WI38 (cell line): ENCODE data around the gene ZNHIT3.

Experiments
- H3K4me3 ChIP-seq: 2 replicates; pipeline ENCODE4 v1.5.1; 2011; ENCODE audit warnings: low read depth, mild to moderate bottlenecking, control low read depth, low read length
- TF ChIP-seq, protein P1 (sequence below): IDR thresholded peaks from 2 replicates; pipeline ENCODE4 v1.5.1; 2012; ENCODE audit warnings: low read depth, mild to moderate bottlenecking, control low read depth, low read length

ZNHIT3 gene

DNA sequence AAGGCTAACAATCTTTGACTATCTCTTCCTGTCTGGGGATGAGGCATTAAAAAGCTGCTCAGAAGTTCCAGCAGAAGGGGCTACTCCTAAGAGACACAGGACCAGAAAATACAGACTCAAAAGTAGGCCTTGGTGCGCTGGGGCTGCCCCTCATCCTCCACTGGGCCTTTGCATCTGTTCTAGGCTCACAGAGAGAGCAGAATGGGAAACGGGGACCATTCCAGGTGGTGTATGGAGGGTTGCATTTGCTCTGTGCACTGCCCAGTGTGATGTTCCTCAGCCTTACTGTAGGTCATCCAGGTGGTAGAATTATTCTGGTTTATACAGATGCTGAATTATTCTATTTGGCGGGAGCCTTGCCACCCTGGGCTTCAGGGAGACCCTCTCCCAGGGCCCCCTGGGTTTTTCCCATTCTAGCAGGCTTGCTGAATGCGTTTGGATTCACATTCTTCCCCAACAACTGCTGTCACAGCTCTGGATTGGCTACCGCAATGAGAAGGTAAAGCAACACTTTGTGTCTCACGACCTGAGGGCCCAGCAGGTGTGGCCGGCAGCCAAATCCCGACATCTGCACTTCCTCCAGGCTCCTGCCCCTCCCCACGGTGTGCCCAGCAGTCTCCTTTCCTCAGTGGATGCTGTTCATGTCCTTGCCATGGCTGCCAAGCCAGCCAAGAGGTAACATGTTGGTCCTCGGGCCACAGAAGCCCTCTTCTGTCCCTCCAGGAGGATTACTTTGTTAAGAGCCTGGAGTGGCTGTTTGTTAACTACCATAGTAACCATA lies 25.0 kb upstream of the ZNHIT3 start:
- no peak overlapping the region for H3K4me3 ChIP-seq
- TF ChIP-seq, protein P1, sequence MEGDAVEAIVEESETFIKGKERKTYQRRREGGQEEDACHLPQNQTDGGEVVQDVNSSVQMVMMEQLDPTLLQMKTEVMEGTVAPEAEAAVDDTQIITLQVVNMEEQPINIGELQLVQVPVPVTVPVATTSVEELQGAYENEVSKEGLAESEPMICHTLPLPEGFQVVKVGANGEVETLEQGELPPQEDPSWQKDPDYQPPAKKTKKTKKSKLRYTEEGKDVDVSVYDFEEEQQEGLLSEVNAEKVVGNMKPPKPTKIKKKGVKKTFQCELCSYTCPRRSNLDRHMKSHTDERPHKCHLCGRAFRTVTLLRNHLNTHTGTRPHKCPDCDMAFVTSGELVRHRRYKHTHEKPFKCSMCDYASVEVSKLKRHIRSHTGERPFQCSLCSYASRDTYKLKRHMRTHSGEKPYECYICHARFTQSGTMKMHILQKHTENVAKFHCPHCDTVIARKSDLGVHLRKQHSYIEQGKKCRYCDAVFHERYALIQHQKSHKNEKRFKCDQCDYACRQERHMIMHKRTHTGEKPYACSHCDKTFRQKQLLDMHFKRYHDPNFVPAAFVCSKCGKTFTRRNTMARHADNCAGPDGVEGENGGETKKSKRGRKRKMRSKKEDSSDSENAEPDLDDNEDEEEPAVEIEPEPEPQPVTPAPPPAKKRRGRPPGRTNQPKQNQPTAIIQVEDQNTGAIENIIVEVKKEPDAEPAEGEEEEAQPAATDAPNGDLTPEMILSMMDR: no peak

DNA sequence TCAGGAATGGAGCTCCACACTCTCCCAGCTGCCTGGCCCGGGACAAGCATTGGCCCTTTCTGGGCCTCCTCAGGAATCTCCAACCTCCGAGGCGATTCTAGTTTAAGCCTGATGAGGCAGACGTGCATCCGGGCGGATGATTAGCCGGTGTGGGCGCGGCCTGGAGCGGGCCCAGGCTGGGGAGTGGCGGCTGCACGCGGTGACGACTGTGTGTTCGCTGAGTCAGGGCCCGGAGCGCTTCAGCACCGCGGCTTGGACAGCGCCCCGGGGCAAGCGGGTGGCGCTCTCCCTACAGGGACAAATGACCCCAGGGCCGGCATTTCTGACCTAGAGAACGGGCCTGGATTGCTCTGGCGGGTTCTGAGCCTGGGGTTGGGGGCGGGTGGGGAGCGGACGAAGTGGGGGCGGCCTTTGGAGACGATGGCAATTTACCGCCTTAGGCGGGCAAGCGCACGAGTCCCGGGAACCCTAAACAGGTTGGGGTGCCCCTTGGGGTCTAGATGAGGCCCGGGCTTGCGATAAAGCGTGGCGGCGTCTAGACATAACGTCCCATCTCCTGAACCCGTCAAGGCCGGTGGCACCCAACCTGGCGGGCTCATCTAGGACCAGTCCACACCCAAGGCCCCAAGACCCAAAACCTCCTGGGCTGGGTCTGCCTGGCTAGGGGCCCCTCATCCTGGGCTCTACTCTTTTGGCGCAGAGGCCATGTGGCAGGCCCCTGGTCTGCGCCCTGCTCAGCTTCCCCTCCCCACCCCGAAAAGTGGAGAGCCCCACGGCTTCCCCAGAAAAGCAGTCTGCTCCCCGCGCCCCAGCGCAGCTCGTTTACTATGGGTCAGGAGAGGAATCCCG lies 22.3 kb upstream of the ZNHIT3 start:
- H3K4me3 ChIP-seq: no peak overlapping the region
- TF ChIP-seq, protein P1: no peak

DNA sequence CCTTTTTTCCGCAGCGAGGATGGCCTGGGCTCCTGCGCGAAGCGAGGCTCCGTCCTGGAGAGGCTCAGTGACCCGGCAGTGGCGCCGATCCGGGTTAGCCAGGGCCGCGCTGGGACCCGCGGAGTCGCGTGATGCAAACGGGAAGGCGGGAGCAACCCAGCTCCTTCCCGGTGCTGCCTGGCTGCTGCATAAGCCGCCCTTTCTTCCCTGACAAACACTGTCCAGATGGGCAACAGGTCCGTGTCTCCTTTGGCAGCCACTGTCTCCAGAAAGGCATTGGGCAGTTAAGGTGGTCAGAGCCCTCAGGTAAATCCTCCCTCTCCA lies 21.8 kb upstream of the ZNHIT3 start:
- TF ChIP-seq, protein P1: no peak
- H3K4me3 ChIP-seq: no peak overlapping the region

DNA sequence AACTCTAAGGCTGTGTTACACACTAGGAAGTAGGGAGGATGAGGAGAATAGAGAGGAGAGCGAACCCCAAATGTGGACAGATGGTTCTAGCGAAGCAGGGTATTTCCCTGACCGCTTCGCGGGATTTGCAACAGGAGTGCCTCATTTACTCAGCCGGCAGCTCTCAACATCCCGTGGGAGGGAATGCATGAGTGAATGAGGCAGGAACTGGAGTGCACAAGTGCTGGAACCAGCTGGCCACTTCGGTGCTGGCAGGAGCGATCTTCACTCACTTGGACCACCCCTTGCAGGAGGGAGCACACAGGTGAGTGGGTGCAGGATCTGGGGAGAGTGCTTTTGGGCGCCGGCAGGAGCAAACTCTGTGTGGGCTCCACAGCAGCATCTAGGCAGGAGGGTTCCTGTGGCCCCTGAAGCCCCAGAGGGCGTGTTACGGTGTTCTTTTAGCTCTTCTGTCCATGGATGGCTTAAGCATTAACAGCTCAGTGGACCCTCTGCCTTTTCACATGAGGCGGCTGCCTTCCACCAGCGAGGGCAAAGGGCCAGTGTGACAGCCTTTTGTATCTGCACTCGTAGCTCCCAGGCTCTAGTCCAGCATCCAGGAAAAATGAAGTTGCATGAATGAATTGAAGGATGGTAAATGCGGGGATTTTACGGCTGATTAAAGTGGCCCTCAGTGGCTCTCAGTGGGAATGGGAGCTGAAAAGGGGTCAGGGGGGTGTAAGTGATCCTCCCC lies 17.4 kb upstream of the ZNHIT3 start:
- TF ChIP-seq, protein P1: no peak
- H3K4me3 ChIP-seq: no peak overlapping the region

DNA sequence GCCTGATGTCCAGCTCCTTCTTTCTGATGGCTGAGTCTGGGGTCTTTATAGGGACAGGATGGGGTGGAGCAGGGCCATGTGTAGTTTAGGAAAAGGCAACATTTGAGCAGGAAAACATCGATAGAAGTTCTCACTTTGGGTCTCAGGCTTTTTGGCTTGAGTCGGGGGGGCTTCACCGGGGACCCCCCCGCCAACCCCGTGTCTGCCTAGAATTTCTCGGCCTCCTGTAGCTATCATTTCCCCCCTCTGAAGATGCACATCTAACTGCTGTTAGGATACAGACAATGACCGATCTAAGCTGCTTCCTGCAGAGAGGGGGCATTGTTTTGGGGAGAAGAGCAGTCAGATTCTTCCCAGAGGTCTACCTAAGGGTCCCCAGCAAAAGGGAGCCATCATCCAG lies 16.7 kb upstream of the ZNHIT3 start:
- TF ChIP-seq, protein P1: no peak
- no peak overlapping the region for H3K4me3 ChIP-seq

DNA sequence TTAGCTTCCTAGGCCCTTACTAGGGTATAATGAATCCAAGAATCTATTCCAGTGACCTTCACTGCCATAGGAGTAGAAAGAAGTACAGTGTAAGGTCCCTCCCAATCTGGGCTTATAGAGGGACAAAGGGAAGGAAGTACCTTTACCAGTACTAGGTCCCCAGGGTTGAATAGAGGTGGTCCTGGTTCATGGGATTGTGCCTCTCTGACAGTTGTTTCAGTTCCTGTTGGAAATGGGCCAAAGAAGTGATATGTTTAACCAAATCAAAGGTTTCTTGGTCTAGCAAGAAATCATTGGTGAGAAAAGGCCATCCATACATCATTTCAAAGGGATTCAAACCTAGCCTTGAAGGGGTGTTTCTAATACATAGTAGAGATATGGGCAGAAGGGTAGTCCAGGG lies 16.0 kb upstream of the ZNHIT3 start:
- TF ChIP-seq, protein P1: no peak

DNA sequence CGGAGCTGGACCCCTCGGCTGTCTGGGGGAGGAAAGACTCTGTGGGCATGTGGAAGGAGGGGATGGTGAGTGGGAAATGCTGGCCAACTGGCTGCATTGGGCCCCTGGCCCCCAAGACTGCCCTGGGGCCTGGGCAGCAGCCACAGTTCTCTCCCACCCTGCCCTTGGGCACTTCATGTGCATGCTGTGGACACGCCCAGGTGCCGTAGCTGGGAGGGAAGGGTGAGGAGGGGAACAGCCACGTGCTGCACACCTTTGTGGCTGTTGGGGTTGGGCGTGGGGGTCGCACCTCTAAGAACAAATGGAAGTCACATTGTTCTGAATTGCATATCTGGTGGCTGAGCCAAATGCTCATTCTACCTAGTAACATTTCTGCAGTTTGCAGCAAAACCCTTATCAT lies 11.9 kb upstream of the ZNHIT3 start:
- TF ChIP-seq, protein P1: no peak
- no peak overlapping the region for H3K4me3 ChIP-seq

More for the DNA sequence above, 16.0 kb upstream of the ZNHIT3 start:
- no peak overlapping the region for H3K4me3 ChIP-seq
